Neural progenitor cell (in vitro differentiated cells): ENCODE results near the gene EXOC8.

ENCODE experiments used
- EZH2 ChIP-seq: fragments of 200-600 bp; sonication (generic); IDR thresholded peaks from 2 replicates; pipeline ENCODE4 v1.6.1; 2017; ENCODE audit warnings: antibody characterized with exemption, mild to moderate bottlenecking, moderate library complexity
- EZH2phosphoT487 ChIP-seq: fragments of 200-600 bp; sonication (generic); IDR thresholded peaks from 2 replicates; pipeline ENCODE4 v1.6.1; 2017; ENCODE audit warnings: antibody characterized with exemption
- TF ChIP-seq, protein P1 (sequence below): fragments of 200-600 bp; sonication (generic); IDR thresholded peaks from 2 replicates; pipeline ENCODE4 v1.5.1; 2017; ENCODE audit warnings: antibody characterized with exemption, mild to moderate bottlenecking

GRCh38 chr1:231310391-231310934 lies 27.2 kb downstream of the EXOC8 start:
- TF ChIP-seq, protein P1, sequence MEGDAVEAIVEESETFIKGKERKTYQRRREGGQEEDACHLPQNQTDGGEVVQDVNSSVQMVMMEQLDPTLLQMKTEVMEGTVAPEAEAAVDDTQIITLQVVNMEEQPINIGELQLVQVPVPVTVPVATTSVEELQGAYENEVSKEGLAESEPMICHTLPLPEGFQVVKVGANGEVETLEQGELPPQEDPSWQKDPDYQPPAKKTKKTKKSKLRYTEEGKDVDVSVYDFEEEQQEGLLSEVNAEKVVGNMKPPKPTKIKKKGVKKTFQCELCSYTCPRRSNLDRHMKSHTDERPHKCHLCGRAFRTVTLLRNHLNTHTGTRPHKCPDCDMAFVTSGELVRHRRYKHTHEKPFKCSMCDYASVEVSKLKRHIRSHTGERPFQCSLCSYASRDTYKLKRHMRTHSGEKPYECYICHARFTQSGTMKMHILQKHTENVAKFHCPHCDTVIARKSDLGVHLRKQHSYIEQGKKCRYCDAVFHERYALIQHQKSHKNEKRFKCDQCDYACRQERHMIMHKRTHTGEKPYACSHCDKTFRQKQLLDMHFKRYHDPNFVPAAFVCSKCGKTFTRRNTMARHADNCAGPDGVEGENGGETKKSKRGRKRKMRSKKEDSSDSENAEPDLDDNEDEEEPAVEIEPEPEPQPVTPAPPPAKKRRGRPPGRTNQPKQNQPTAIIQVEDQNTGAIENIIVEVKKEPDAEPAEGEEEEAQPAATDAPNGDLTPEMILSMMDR, result no peak
- TF ChIP-seq EZH2 (no peak), EZH2phosphoT487 (no peak)
